IgD-negative memory B cell (primary cell): ENCODE results near the gene MCF2L. TPM values are rescaled to one million over a fixed set of nuclear protein-coding genes. Genes with fewer than 3 reads are reported as not detected.
"Not testable (repeated sequence)": the region's sequence is repeated elsewhere in the genome, so short reads cannot be mapped to it uniquely, and the experiment has no call there.

Experiments
- H3K27ac Mint-ChIP-seq, 3 donors: one replicate each; pipeline ENCODE4 v1.8.0; 2020 to 2022; ENCODE audit warnings: mild to moderate bottlenecking in 3 of 3, mixed read lengths in 3 of 3, moderate library complexity in 1 of 3
- H3K27me3 Mint-ChIP-seq: one replicate; pipeline ENCODE4 v1.8.0; 2021; ENCODE audit warnings: mixed read lengths
- H3K36me3 Mint-ChIP-seq: one replicate; pipeline ENCODE4 v1.8.0; 2020; ENCODE audit warnings: mild to moderate bottlenecking, mixed read lengths
- H3K4me1 Mint-ChIP-seq, 3 donors: one replicate each; pipeline ENCODE4 v1.8.0; 2020 to 2022; ENCODE audit warnings: mixed read lengths in 3 of 3, mild to moderate bottlenecking in 1 of 3
- H3K4me3 Mint-ChIP-seq, 4 donors: one replicate each; pipeline ENCODE4 v1.8.0; 2020 to 2022; ENCODE audit warnings: mild to moderate bottlenecking in 4 of 4, mixed read lengths in 4 of 4, moderate library complexity in 3 of 4
- H3K9me3 Mint-ChIP-seq, 3 donors: one replicate each; pipeline ENCODE4 v1.8.0; 2020 to 2021; ENCODE audit warnings: mixed read lengths in 3 of 3, mild to moderate bottlenecking in 1 of 3
- polyA plus RNA-seq: library from polyadenylated mRNA; unstranded; fragments of 300-500 nt; fragmentation: Illumina TruSeq; gene quantifications from one replicate; pipeline ENCODE4 v1.2.3, GENCODE V29; 2021

Gene MCF2L
- polyA plus RNA-seq, 1 donor from 2014 or later, result 1.7 TPM

DNA sequence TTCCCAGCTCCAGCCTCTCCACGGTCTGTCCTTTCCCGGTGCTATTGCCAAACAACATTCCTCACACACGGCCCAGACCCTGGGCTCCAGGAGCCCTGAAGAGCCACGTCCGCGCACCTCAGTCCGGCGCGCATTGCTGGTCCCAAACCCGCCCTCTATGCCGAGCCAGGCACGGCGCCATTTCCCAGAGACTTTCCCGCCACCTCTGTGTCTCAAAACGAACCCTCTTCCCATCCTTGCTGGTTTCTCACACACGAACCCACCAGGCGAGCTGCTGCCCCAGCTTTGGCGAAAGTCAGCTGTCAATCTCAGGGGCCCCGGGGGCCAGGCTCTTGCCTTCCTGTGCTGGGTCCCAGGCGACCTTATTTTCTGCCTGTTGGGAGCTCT is 108.5 kb downstream of the MCF2L start:
- no peak overlapping the region for H3K27ac Mint-ChIP-seq
- no peak overlapping the region for H3K4me3 Mint-ChIP-seq
- H3K27me3 Mint-ChIP-seq, result no peaks in the 10 kb centered on the region
- no peaks in the 10 kb centered on the region for H3K4me1 Mint-ChIP-seq
- peaks cover 0 to 6% (median 0%) of the 10 kb centered on the region in 3 donors for H3K9me3 Mint-ChIP-seq
- no peaks in the 10 kb centered on the region for H3K36me3 Mint-ChIP-seq

DNA sequence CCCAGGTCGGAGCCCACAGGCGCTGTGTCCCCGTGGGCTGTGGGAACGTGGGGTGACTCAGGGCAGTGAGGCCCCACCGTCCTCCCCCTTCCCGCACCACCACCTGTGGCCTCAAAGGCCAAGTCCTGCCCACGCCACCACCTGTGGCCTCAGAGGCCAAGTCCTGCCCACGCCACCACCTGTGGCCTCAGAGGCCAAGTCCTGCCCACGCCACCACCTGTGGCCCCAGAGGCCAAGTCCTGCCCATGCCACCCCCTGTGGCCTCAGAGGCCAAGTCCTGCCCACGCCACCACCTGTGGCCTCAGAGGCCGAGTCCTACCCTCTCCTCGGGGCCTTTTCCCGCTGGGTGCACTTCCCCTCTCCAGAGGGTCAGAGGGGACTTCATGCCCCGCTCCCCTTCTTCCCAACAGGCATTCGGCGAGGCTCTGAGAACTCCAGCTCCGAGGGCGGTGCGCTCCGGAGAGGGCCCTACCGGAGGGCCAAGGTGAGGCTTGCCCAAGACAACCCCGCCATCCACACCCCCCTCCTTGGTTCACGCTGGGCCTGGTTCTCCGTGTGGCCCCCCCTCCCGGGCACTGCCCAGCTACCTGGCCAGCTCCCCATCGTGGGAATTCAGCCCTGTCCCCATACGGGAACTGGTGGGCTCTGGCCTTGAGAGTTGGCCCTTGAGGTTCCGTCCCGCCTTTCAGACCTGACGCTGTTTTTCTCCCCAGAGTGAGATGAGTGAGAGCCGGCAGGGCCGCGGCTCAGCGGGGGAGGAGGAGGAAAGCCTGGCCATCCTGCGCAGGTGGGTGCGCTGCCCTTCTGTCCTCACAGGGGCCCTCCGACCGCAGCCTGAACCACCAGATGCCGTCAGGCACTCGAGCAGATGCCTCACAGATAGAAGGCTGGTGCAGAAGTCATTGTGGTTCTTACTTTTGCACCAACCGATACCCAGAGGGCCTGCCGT is 109.2 kb downstream of the MCF2L start:
- Mint-ChIP-seq H3K4me1 (no peaks in the 10 kb centered on the region), H3K27ac (no peak overlapping the region), H3K36me3 (no peaks in the 10 kb centered on the region), H3K9me3 (no peaks in the 10 kb centered on the region), H3K27me3 (no peaks in the 10 kb centered on the region), H3K4me3 (no peak overlapping the region)

DNA sequence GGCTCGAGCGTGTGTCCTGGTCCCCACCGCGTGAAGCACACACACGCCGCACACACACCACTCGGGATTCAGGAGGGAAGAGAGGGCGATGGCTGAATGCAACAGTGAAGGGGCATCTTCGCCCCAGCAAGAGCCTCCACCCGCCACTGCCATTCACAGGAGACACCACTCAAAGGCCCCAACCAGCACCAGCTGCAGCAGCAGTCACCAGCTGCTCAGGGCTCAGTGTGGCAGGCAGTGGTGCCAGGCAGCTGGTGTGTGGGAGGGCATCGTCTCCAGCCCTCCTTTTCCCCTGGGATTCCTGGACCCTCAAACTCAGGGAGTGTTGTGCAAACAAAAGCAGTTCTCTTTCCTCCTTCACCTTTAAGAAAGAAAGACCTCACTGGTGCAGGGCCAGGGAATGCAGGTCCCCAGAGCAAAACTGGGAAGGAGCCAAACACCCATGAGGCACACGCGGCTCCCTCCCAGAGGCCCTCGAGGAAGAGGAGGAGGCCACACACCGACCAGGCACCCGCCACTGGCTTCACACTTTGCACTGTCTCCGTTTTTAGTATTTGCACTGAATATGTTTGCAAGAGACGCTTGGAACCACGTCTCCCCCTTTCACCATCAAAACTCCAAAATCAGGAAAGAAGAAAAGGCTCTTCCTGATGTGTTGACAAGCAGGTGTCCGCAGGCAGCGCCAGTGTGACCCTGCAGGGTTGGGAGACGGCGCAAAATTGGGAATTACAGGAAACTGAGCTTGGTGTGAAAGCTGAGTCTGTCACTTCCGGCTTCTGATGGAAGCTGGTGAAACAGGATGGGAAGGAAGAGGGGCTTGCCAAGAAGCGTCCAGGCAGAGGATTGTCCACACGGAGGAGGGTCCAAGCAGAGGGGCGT is 110.1 kb downstream of the MCF2L start:
- Mint-ChIP-seq H3K4me1 (no peaks in the 10 kb centered on the region), H3K4me3 (no peak overlapping the region), H3K36me3 (no peaks in the 10 kb centered on the region), H3K9me3 (no peaks in the 10 kb centered on the region), H3K27me3 (no peaks in the 10 kb centered on the region), H3K27ac (no peak overlapping the region)

DNA sequence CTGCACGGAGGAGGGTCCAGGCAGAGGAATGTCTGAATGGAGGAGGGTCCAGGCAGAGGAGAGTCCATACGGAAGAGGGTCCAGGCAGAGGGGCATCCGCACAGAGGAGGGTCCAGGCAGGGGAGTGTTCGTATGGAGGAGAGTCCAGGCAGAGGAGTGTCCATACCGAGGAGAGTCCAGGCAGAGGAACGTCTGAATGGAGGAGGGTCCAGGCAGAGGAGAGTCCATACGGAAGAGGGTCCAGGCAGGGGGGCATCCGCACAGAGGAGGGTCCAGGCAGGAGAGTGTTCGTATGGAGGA is 110.7 kb downstream of the MCF2L start:
- H3K9me3 Mint-ChIP-seq, H3K36me3 Mint-ChIP-seq, H3K27ac Mint-ChIP-seq, H3K4me1 Mint-ChIP-seq, H3K4me3 Mint-ChIP-seq, H3K27me3 Mint-ChIP-seq: not testable (repeated sequence)

GRCh38 chr13:113080361-113080831 is 111.4 kb downstream of the MCF2L start:
- H3K9me3 Mint-ChIP-seq, result no peaks in the 10 kb centered on the region
- no peaks in the 10 kb centered on the region for H3K36me3 Mint-ChIP-seq
- H3K27me3 Mint-ChIP-seq, result no peaks in the 10 kb centered on the region
- no peaks in the 10 kb centered on the region for H3K4me1 Mint-ChIP-seq
- H3K27ac Mint-ChIP-seq, result no peak overlapping the region
- H3K4me3 Mint-ChIP-seq, result no peak overlapping the region

GRCh38 chr13:113080901-113081521 is 112.0 kb downstream of the MCF2L start:
- Mint-ChIP-seq H3K4me1 (no peaks in the 10 kb centered on the region), H3K27ac (no peak overlapping the region), H3K27me3 (no peaks in the 10 kb centered on the region), H3K4me3 (no peak overlapping the region), H3K36me3 (no peaks in the 10 kb centered on the region), H3K9me3 (no peaks in the 10 kb centered on the region)

DNA sequence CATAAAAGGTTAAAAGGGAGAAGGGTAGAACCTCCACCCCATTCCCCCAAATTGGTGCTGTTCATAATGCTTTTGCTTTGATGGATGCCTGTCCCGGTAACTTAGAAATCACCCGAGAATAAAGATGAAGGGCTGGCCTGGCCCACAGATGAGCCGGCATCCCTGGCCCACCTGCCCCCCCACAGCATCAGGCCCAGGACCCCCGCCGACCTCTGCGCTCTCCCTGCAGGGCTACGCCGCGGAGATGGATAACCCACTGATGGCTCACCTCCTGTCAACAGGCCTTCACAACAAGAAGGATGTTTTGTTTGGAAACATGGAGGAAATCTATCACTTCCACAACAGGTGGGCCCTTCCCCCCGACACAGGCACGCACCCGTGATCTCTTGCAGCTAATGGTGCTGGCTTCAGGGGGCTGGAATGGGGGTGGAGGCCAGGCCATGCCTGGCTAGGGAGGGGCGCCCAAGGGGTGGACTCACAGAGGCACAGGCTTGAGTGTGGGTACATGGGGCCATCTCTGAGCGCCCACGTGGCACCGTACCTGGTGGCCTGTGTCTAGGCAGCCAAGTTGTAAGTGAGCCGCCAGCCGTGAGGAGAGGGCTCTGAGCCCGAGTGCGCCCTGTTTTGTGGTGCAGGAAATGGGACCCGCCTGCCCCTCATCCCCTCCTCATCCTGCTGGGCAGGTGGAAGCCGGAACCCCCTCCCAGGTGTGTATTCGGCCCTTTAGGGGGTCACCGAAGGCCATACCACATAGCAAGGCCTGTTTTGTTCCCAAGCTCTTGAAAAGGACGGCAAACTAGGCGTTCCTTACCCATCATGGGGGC is 113.4 kb downstream of the MCF2L start:
- H3K4me1 Mint-ChIP-seq, result no peaks in the 10 kb centered on the region
- H3K27me3 Mint-ChIP-seq, result no peaks in the 10 kb centered on the region
- H3K27ac Mint-ChIP-seq, result no peak overlapping the region
- no peaks in the 10 kb centered on the region for H3K9me3 Mint-ChIP-seq
- H3K36me3 Mint-ChIP-seq, result no peaks in the 10 kb centered on the region
- no peak overlapping the region for H3K4me3 Mint-ChIP-seq

GRCh38 chr13:113083022-113083373 is 114.0 kb downstream of the MCF2L start:
- H3K9me3 Mint-ChIP-seq, result no peaks in the 10 kb centered on the region
- H3K27ac Mint-ChIP-seq, result no peak overlapping the region
- no peak overlapping the region for H3K4me3 Mint-ChIP-seq
- H3K27me3 Mint-ChIP-seq, result no peaks in the 10 kb centered on the region
- H3K4me1 Mint-ChIP-seq, result no peaks in the 10 kb centered on the region
- H3K36me3 Mint-ChIP-seq, result no peaks in the 10 kb centered on the region

DNA sequence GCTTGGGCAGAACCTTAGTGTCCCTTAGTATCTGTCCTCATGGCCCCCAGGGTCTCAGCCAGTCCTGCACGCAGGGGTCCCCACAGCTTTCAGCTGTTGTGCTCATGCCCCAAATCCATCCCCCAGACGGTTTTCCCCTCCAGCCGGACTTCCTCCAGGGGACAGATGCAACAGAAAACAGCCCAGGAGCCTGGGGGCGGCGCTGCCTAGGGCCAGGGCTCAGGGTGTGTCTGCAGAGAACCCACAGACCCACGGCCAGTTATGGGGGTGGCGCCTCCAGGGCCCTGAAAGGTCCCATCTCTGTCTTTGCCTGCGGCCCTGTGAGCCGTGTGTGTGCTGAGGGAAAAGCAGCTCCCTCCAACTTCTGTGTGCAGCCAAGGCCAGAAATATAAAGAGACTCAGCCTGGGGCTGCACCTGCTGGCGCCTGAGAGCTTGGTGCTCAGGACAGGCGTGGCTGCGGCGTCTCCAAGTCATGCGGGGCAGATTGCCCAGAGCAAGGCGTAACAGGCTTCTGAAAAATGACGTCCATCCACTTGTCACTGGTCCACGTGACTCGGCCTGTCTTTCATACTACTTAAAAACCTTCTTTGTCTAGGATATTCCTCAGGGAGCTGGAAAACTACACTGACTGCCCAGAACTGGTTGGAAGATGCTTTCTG is 114.5 kb downstream of the MCF2L start:
- no peak overlapping the region for H3K4me3 Mint-ChIP-seq
- H3K27ac Mint-ChIP-seq, result no peak overlapping the region
- H3K9me3 Mint-ChIP-seq, result no peaks in the 10 kb centered on the region
- no peaks in the 10 kb centered on the region for H3K36me3 Mint-ChIP-seq
- no peaks in the 10 kb centered on the region for H3K4me1 Mint-ChIP-seq
- no peaks in the 10 kb centered on the region for H3K27me3 Mint-ChIP-seq

DNA sequence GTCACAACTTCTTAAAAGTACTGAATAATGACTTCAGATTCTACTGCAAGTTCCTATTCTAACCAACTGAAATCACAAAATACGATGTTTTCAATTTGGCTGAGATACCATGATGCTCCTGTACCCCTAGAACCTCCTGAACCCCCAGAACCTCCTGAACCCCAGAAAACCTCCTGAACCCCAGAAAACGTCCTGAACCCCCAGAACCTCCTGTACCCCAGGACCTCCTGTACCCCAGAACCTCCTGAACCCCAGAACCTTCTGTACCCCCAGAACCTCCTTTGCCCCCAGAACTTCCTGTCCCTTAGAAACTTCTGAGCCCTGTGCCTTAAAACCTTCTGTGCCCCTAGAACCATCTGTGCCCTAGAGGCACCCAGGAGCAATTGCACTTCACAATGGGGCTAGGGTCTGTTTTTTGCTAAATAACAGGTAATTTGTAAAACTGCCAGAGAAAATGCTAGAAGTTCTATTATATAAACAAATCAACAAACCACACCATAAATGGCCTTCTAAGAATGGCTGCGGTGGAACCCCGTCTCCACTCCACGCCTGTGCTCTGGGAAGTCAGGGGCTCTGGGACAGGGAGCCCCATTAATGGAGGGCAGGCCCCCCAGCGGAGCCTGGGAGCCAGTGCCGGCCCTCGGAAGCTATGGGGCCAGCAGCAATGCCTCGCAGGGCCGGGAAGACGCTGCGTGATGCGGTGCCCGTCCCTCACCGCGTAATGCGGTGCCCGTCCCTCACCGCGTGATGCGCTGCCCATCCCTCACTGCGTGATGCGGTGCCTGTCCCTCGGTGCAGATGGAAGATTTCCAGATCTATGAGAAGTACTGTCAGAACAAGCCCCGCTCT is 115.3 kb downstream of the MCF2L start:
- Mint-ChIP-seq H3K27ac (no peak overlapping the region), H3K4me1 (no peaks in the 10 kb centered on the region), H3K36me3 (no peaks in the 10 kb centered on the region), H3K9me3 (no peaks in the 10 kb centered on the region), H3K27me3 (no peaks in the 10 kb centered on the region), H3K4me3 (no peak overlapping the region)

DNA sequence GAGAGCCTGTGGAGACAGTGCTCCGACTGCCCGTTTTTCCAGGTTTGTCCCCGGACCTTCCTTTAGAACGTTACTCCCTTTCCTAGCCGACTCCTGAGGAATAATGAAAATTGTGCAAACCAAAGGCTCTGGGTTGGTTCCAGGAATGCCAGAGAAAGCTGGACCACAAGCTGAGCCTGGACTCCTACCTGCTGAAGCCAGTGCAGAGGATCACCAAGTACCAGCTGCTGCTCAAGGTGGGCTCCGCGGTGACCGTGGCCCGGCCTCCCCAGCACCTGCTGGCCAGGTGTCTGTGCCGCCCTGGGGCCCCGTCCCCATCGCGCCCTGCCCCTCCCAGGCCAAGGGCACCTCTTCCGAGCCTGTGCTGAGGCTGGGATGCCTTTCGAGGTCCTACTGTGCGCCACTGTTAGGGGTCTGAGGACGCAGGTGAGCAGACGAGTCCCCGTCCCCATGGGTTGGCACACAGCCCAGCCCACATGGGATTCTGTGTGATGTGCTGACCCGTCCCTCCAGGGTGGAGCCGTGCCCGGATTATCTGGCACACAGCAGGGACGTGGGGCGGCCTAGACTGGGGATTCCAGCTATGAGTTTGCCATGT is 116.0 kb downstream of the MCF2L start:
- no peak overlapping the region for H3K4me3 Mint-ChIP-seq
- no peaks in the 10 kb centered on the region for H3K4me1 Mint-ChIP-seq
- no peaks in the 10 kb centered on the region for H3K27me3 Mint-ChIP-seq
- H3K27ac Mint-ChIP-seq, result no peak overlapping the region
- H3K36me3 Mint-ChIP-seq, result no peaks in the 10 kb centered on the region
- no peaks in the 10 kb centered on the region for H3K9me3 Mint-ChIP-seq

GRCh38 chr13:113086031-113086750 is 117.2 kb downstream of the MCF2L start:
- no peaks in the 10 kb centered on the region for H3K36me3 Mint-ChIP-seq
- H3K4me3 Mint-ChIP-seq, result no peak overlapping the region

More at GRCh38 chr13:113086031-113086750, 117.2 kb downstream of the MCF2L start:
- Mint-ChIP-seq H3K27me3 (no peaks in the 10 kb centered on the region), H3K27ac (no peak overlapping the region), H3K9me3 (no peaks in the 10 kb centered on the region), H3K4me1 (no peaks in the 10 kb centered on the region)
